GM12878 (cell line): ENCODE measurements around the gene STEAP1B. TPM values are rescaled to one million over a fixed set of nuclear protein-coding genes. Genes with fewer than 3 reads are reported as not detected.

Experiments used
- ATAC-seq: fragments of 200-7000 bp; cut with Tn5 transposase; 3 replicates; pipeline ENCODE4 v1.9.1; 2020; ENCODE audit warnings: mild to moderate bottlenecking, moderate library complexity
- BruUV-seq: library from RNA; stranded (reverse); fragments of 400-500 nt; replicated peaks from 2 replicates; lab custom pipeline; 2021; lab: Mats Ljungman, UMichigan
- CTCF ChIA-PET: fragments of 300-600 bp; sonication (Branson Sonifier 250); formaldehyde crosslinking; extraction: SDS; loops from one replicate; lab custom pipeline; 2021; ENCODE audit warnings: inconsistent platforms; lab: Yijun Ruan, JAX
- POLR2A ChIA-PET: fragments of 350-600 bp; formaldehyde crosslinking; extraction: SDS; loops from one replicate; lab custom pipeline; 2021; ENCODE audit warnings: inconsistent platforms; lab: Charles Lee
- RAD21 ChIA-PET: fragments of 300-600 bp; sonication (Branson Sonifier 250); formaldehyde crosslinking; loops from one replicate; lab custom pipeline; 2023; ENCODE audit warnings: antibody characterized with exemption; ENCODE audit not compliant: unreplicated experiment; lab: Charles Lee
- SMC1A ChIA-PET: fragments of 300-600 bp; sonication (Branson Sonifier 250); formaldehyde crosslinking; loops from one replicate; lab custom pipeline; 2023; ENCODE audit not compliant: unreplicated experiment, uncharacterized antibody; lab: Charles Lee
- DNase-seq: peaks from one replicate; pipeline ENCODE4 v3.0.0-alpha.2; 2011; ENCODE audit warnings: low read depth, low spot score
- FAIRE-seq: peaks from 3 replicates; lab custom pipeline; 2011; peaks lifted over from hg19 to GRCh38; lab: Jason Lieb, UNC
- H2AFZ ChIP-seq: 2 replicates; pipeline ENCODE4 v1.6.0; 2011; ENCODE audit warnings: low read depth, low read length, control low read depth; ENCODE audit not compliant: control insufficient read depth
- H3K27ac ChIP-seq: 2 replicates; pipeline ENCODE4 v1.5.1; 2011; ENCODE audit warnings: control low read depth; ENCODE audit not compliant: control insufficient read depth, insufficient read depth
- H3K27me3 ChIP-seq, 2 experiments: replicated peaks in 1 of 2; 2 replicates each; pipeline versions ENCODE4 v1.6.0 to v1.6.1; 2011; ENCODE audit warnings: low read length in 1 of 2; ENCODE audit not compliant: control insufficient read depth in 2 of 2, insufficient read depth in 2 of 2
- H3K36me3 ChIP-seq, 2 experiments: 2 replicates each; pipeline ENCODE4 v1.5.1; 2011; ENCODE audit warnings: low read length in 1 of 2; ENCODE audit not compliant: control insufficient read depth in 2 of 2, insufficient read depth in 2 of 2
- H3K4me1 ChIP-seq: 2 replicates; pipeline ENCODE4 v1.6.1; 2011; ENCODE audit warnings: mild to moderate bottlenecking, low read length, moderate library complexity, mixed read lengths; ENCODE audit not compliant: control insufficient read depth, insufficient read depth
- H3K4me2 ChIP-seq: 2 replicates; pipeline ENCODE4 v1.6.0; 2011; ENCODE audit warnings: control low read depth; ENCODE audit not compliant: control insufficient read depth, insufficient read depth
- H3K4me3 ChIP-seq: fragments of 200-600 bp; sonication (generic); 2 replicates; pipeline ENCODE4 v1.5.1; 2016
- H3K79me2 ChIP-seq: 2 replicates; pipeline ENCODE4 v1.6.0; 2011; ENCODE audit warnings: low read length; ENCODE audit not compliant: control insufficient read depth, insufficient read depth
- H3K9ac ChIP-seq: 2 replicates; pipeline ENCODE4 v1.8.0; 2011; ENCODE audit warnings: low read length, control low read depth, mixed read lengths; ENCODE audit not compliant: control insufficient read depth, insufficient read depth
- H3K9me3 ChIP-seq: replicated peaks from 3 replicates; pipeline ENCODE4 v1.5.1; 2011; ENCODE audit warnings: mild to moderate bottlenecking, low read length; ENCODE audit not compliant: control insufficient read depth, insufficient read depth
- H4K20me1 ChIP-seq: 2 replicates; pipeline ENCODE4 v1.6.0; 2011; ENCODE audit not compliant: control insufficient read depth, insufficient read depth
- BRCA1 ChIP-seq: IDR thresholded peaks from 2 replicates; pipeline ENCODE4 v1.6.1; 2011; ENCODE audit warnings: low read depth, low read length, improper control_type of control experiment
- CBX5 ChIP-seq: sonication (generic); IDR thresholded peaks from 2 replicates; pipeline ENCODE4 v1.6.1; 2016; ENCODE audit warnings: low read depth, moderate library complexity, mild to moderate bottlenecking, inconsistent platforms
- CHD2 ChIP-seq: IDR thresholded peaks from 2 replicates; pipeline ENCODE4 v1.6.1; 2011; ENCODE audit warnings: low read depth, low read length, improper control_type of control experiment, borderline replicate concordance
- GABPA ChIP-seq: IDR thresholded peaks from 2 replicates; pipeline ENCODE4 v1.6.1; 2014; ENCODE audit warnings: antibody characterized with exemption, low read depth, mild to moderate bottlenecking, inconsistent platforms
- IKZF1 ChIP-seq: fragments of 450-650 bp; conservative IDR thresholded peaks from 2 replicates; pipeline ENCODE4 v1.6.1; 2017; ENCODE audit warnings: antibody characterized with exemption, mild to moderate bottlenecking
- MEF2B ChIP-seq: fragments of 450-650 bp; IDR thresholded peaks from 2 replicates; pipeline ENCODE4 v1.6.1; 2018; ENCODE audit warnings: mild to moderate bottlenecking, moderate library complexity; ENCODE audit not compliant: partially characterized antibody, poor library complexity, severe bottlenecking
- NFXL1 ChIP-seq: fragments of 450-650 bp; IDR thresholded peaks from 2 replicates; pipeline ENCODE4 v1.6.1; 2017; ENCODE audit warnings: antibody characterized with exemption, mild to moderate bottlenecking, borderline replicate concordance
- PML ChIP-seq: IDR thresholded peaks from 2 replicates; pipeline ENCODE4 v1.6.1; 2012; ENCODE audit warnings: low read length, inconsistent platforms
- POLR2AphosphoS2 ChIP-seq: IDR thresholded peaks from 2 replicates; pipeline ENCODE4 v1.6.1; 2011; ENCODE audit warnings: low read depth, mild to moderate bottlenecking, low read length, improper control_type of control experiment, moderate library complexity
- TAF1 ChIP-seq: IDR thresholded peaks from 2 replicates; pipeline ENCODE4 v1.6.1; 2011; ENCODE audit warnings: mild to moderate bottlenecking, low read depth, low read length, borderline replicate concordance
- whole genome bisulfite sequencing: methylation state at CpG from one replicate; pipeline ENCODE4 v1.1.6; 2016; ENCODE audit warnings: low lambda C conversion rate; ENCODE audit not compliant: insufficient replicate concordance, insufficient coverage; ENCODE audit errors: missing lambda C conversion rate; 5-methylcytosine and 5-hydroxymethylcytosine counted together
- in situ Hi-C: fragments of 300-500 bp; cut with MboI; formaldehyde crosslinking; loops from 9 replicates; pipeline ENCODE4 v1.14.3; 2018; ENCODE audit warnings: mixed read lengths
- intact Hi-C: fragments of 100-400 bp; cut with micrococcal nuclease; formaldehyde crosslinking; loops from one replicate; pipeline ENCODE4 v1.14.2; 2022; ENCODE audit not compliant: unreplicated experiment
- polyA plus RNA-seq, 11 experiments: library from polyadenylated mRNA; depleted of rRNA in 4 of 11; unstranded in 6 of 11; stranded (reverse) in 5 of 11; fragments of >200 nt; fragmentation: Nextera tagmentation in 4 of 11; fragmentation: Illumina TruSeq in 1 of 11; extraction: Ambion mirVana in 4 of 11; extraction: Trizol in 1 of 11; gene quantifications; 1 replicate in 1 of 11; 2 replicates in 10 of 11; pipeline versions ENCODE4 v1.2.1 to v1.2.3, GENCODE V29; 2011 to 2016; ENCODE audit warnings: inconsistent platforms in 2 of 11, missing spikeins in 2 of 11, low read depth in 1 of 11
- total RNA-seq, 4 experiments: library from RNA; depleted of rRNA in 3 of 4; stranded (reverse); fragments of >200 nt in 3 of 4; fragmentation: Illumina TruSeq in 1 of 4; extraction: Trizol in 1 of 4; gene quantifications; 2 replicates each; pipeline versions ENCODE4 v1.2.1 to v1.2.3, GENCODE V29; 2013 to 2021
- TF ChIP-seq, protein P1 (sequence below): IDR thresholded peaks from 2 replicates; pipeline ENCODE4 v1.6.1; 2012; ENCODE audit warnings: mild to moderate bottlenecking, low read depth, low read length

STEAP1B gene
- total and polyA plus RNA-seq, 10 of the 15 experiments (the other 5 are each of a cell fraction or from before 2014, with no cell fraction given): 0.14 TPM; not detected in 9

DNA sequence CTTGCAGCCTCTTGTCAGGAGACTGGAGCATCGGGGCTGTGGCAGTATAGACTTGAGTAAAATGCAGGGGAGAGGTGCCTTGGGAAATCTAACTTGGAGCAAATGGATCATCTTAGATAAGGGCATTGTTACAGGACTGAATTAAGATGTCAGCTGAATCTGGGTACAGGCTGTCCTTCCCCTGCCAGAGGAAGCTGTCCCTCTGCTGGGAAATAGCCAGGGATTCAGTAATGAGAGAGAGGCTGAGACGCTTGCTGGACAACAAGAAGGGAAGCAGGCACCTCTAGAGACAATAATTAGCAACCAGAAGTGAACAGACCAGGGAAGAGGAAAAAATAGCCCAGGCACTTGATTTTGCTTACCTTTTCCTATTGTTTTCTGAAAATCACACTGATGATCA lies 122.3 kb downstream of the STEAP1B start:
- RAD21 ChIA-PET: no interaction called here
- Histone ChIP-seq H3K9ac (no peak overlapping the region), H3K27ac (no peak overlapping the region), H3K4me3 (no peak overlapping the region), H3K4me1 (peaks cover 11% of the 10 kb centered on the region; the same call in 1 of the 2 replicates), H3K4me2 (no peak overlapping the region), H3K79me2 (no peaks in the 10 kb centered on the region), H3K9me3 (no peaks in the 10 kb centered on the region; the same call in 2 of the 3 replicates), H2AFZ (peak overlapping the region; percentile 6; the same call in 1 of the 2 replicates), H4K20me1 (no peaks in the 10 kb centered on the region)
- DNase-seq: no peak
- WGBS: 19% methylated on average over 2 of the region's 2 CpGs
- ATAC-seq: no peak
- SMC1A ChIA-PET: interaction anchor here (1.0 kb wide), 1 partner anchor 27 kb away, joined by 3 read pairs; no protein-coding TSS in a partner anchor
- intact Hi-C loops: no loop called here
- FAIRE-seq: no peak
- POLR2A ChIA-PET: no interaction called here
- no peak for TF ChIP-seq POLR2AphosphoS2
- TF ChIP-seq PML: no peak
- TF ChIP-seq NFXL1: no peak
- TF ChIP-seq BRCA1: no peak
- TF ChIP-seq MEF2B: no peak
- TF ChIP-seq IKZF1: no peak
- TF ChIP-seq CHD2: no peak
- no peak for TF ChIP-seq GABPA
- TF ChIP-seq CBX5: no peak
- TF ChIP-seq, protein P1, sequence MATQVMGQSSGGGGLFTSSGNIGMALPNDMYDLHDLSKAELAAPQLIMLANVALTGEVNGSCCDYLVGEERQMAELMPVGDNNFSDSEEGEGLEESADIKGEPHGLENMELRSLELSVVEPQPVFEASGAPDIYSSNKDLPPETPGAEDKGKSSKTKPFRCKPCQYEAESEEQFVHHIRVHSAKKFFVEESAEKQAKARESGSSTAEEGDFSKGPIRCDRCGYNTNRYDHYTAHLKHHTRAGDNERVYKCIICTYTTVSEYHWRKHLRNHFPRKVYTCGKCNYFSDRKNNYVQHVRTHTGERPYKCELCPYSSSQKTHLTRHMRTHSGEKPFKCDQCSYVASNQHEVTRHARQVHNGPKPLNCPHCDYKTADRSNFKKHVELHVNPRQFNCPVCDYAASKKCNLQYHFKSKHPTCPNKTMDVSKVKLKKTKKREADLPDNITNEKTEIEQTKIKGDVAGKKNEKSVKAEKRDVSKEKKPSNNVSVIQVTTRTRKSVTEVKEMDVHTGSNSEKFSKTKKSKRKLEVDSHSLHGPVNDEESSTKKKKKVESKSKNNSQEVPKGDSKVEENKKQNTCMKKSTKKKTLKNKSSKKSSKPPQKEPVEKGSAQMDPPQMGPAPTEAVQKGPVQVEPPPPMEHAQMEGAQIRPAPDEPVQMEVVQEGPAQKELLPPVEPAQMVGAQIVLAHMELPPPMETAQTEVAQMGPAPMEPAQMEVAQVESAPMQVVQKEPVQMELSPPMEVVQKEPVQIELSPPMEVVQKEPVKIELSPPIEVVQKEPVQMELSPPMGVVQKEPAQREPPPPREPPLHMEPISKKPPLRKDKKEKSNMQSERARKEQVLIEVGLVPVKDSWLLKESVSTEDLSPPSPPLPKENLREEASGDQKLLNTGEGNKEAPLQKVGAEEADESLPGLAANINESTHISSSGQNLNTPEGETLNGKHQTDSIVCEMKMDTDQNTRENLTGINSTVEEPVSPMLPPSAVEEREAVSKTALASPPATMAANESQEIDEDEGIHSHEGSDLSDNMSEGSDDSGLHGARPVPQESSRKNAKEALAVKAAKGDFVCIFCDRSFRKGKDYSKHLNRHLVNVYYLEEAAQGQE: no peak
- no peak for TF ChIP-seq TAF1
- TF ChIP-seq, all 136 proteins: peak for 0
- in situ Hi-C loops: no loop called here
- Histone ChIP-seq H3K27me3 (no peaks in the 10 kb centered on the region; a peak in 1 of 4 replicates), H3K36me3 (no peaks in the 10 kb centered on the region)
- BruUV-seq: no TSS peak
- CTCF ChIA-PET: interaction anchor here (1.2 kb wide), 1 partner anchor 12 kb away, joined by 3 read pairs; no protein-coding TSS in a partner anchor
